GM10266 (cell line): ENCODE results near the gene USP6.
"Not testable (repeated sequence)": the region's sequence is repeated elsewhere in the genome, so short reads cannot be mapped to it uniquely, and the experiment has no call there.

Experiments
- DNase-seq: peaks from one replicate; pipeline ENCODE4 v3.0.0; 2012; ENCODE audit errors: extremely low spot score
- CTCF ChIP-seq: IDR thresholded peaks from 2 replicates; pipeline ENCODE4 v1.5.1; 2012; ENCODE audit warnings: mild to moderate bottlenecking, low read depth; ENCODE audit not compliant: control insufficient read depth, insufficient read depth; ENCODE audit errors: missing control alignments

The USP6 gene

GRCh38 chr17:5203178-5203907, 87.5 kb downstream of the USP6 start:
- no peak for DNase-seq
- no peak for TF ChIP-seq CTCF

- no peak for DNase-seq
Measured at GRCh38 chr17:5203908-5204294, 88.1 kb downstream of the USP6 start.

GRCh38 chr17:5209396-5209795, 93.6 kb downstream of the USP6 start:
- DNase-seq, result no peak
- no peak for TF ChIP-seq CTCF

More at GRCh38 chr17:5203908-5204294, 88.1 kb downstream of the USP6 start:
- TF ChIP-seq CTCF, result no peak

- TF ChIP-seq CTCF, result no peak
- no peak for DNase-seq
Measured at GRCh38 chr17:5210091-5210490, 94.3 kb downstream of the USP6 start.

GRCh38 chr17:5210614-5211252, 94.9 kb downstream of the USP6 start:
- TF ChIP-seq CTCF, result no peak
- no peak for DNase-seq

GRCh38 chr17:5211458-5211857, 95.6 kb downstream of the USP6 start:
- TF ChIP-seq CTCF, result no peak
- DNase-seq, result no peak

- not testable (repeated sequence) for DNase-seq
Measured at GRCh38 chr17:5217562-5217961, 101.7 kb downstream of the USP6 start.
